Cortex of kidney (tissue), 1 donor: ENCODE measurements around the gene APBB3.

Experiments
- DNase-seq: peaks from one replicate; lab custom pipeline; 2025; lab: John Stamatoyannopoulos, UW

Gene APBB3

GRCh38 chr5:140553657-140554056 is 10.7 kb downstream of the APBB3 start:
- DNase-seq = no peak

- no peak for DNase-seq
Measured at GRCh38 chr5:140551872-140552271, 12.5 kb downstream of the APBB3 start.

DNA sequence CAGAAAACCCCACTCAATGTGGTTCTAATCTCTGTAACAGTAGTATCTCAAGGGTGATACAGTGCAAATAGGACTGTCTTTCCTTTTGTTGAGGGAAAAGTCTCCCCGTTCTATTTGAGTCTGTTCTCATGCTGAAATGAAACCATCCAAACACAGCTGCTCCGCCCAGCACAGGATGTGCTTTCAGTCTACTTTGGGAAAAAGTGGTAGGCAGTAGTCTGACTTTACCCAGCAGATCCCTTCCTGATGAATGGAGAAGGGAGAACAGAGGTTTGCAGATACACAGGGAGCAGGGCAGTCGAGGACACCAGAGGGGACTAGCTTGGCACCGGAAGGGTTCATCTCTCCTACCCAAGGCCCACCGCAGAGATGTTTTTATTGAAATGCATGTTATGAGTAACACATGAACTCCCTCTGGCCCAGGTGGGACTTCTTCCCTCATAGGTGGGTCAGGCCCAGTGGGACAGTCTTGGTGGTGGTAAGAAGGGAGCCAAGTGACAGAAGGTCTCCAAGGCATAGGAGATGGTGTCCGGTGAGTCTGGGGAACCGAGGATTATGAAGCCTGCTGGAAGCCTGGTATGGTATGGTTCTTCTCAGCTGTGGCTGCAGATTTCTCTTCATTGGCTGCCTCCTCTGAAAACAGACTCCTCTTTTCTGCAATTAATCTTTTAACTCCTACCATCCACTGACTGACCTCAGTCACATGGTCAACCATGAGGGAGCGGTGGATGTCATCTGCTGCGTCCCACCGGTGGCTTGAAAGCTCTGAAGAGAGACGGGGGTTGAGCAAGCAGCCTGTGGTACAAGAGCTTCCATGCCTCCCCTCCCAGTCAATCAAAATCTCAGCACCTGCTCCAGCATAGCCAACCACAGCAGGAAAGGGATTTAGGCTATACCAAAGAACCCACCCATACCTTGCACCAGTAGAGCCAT is 14.0 kb downstream of the APBB3 start:
- no peak for DNase-seq

DNA sequence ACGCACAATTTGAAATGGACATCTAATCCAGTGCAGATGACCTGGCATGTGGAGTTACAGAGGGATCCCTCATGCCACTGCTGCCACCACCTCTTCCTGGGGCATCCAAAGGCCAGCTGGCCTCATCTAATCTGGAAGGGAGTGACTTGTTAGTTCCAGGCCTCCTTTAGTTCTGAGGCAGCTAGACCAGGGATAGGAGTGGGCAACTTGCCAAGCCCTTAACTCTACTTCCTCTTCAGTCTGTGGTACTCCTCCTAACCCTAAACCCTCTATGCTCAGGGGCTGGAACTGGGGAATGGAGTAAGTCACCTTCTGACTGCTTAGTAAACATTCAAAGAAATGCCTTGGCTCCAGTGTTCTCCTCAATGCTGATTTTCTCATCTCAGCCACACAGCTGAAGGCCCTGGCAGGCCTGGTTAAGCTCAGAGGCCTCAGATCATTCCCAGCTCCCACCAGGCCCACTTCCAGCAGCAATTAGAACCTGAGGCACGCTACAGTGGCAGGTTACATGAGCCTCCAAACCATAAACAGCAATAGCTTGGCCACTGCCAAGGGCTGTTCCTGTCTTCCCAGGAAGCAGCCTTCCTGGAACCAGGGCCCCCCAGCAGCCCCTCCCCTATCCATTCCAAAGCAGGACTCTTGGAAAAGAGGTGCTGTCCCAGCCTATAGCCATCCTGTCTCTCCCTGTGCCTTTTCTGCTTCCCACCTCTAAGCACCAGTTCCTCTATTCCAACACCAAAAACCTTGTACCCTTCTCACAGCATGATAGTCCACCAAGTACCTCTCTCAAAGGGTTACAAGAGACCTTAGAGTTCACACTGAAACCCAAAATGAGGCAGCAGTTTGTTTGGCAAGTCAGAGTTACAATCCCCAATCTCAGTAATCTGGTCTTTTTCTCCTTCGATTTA is 14.9 kb downstream of the APBB3 start:
- DNase-seq = no peak

- no peak for DNase-seq
Measured at GRCh38 chr5:140548791-140549190, 15.6 kb downstream of the APBB3 start.

DNA sequence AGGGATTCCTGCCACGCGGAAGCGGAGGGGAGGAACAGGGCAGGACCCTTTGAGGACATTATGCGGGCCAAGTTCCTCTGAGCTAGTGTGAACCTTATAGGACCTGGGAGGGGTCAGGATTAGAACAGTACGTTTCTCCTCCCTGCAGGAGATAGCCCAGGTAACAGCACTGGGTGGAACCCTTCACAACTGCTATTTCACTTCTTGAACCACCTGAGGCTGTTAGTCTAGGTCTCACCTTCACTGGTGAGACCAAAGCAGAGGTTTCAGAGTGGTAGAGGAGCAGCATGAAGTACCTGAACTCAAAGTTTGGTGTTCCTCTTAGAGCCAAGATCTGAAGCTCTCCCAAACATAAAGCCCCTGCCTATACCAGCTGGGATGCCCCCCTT is 16.1 kb downstream of the APBB3 start:
- no peak for DNase-seq

DNA sequence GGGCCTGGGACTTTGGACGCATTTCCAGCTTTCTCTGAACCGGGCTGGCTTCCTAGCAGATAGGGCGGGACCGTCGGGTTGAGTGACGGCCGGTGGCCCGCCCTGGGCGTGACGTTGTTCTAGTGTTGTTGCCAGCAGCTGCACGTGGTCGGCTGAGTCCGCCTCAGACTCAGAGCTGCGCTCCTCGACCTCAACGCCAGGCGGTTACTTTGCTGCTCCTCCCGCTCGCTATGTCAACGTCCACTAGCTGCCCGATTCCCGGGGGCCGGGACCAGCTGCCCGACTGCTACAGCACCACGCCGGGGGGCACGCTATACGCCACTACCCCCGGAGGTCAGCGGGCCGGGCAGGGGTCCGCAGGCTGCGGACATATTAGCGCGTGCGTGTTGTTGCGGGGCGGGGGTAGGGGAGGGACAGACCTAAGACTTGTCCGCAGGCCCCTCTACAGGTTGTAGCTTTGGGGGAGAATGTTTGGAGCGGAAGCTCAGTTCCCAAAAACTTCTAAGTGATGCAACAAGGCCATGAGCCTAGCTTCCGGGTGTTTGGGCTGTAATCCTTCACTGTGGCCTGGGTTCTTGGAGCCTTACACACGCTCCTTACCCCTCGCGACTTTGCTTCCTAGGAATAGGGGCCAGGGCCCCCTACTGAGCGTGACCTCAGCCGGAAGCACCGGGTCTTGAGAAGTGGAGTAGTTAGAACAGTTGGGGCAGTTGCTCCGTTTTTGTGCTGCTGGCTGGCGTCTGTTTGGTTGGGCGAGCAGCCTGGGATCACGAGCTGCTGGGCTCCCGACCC is 16.7 kb downstream of the APBB3 start, which contains the start of gene EIF4EBP3:
Gene EIF4EBP3, plus strand, starts transcription at position 155 of the 792 bp plus-strand sequence. Its CDS starts 76 bp downstream, at position 231.
- no peak for DNase-seq

DNA sequence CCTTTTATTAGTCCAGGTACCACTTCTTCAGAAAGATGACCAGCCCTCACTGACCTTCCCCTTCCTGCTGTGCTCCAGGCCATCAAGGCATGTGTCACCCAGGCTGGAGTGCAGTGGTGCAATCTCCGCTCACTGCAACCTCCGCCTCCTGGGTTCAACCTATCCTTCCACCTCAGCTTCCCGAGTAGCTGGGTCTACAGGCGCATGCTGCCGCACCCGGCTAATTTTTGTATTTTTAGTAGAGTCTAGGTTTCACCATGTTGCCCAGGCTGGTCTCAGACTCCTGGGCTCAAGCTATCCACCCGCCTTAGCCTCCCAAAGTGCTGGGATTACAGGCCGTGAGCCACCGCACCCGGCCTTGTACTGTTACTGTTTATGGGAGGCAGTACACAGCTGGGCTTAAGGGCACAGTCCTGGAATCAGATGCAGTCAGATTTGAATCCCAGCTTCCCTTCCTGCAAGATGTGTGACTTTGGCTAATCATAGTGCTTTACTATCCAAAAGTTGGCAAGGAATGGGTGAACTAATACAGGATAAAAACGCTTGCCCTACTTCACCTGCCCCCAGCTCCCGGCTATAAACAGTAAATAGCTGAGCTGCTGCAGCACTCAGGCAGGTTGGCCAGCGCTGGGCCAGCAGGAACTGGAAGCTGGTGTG is 17.4 kb downstream of the APBB3 start:
- DNase-seq = no peak

GRCh38 chr5:140545606-140546005 is 18.8 kb downstream of the APBB3 start:
- DNase-seq = no peak

GRCh38 chr5:140544986-140545385 is 19.4 kb downstream of the APBB3 start:
- DNase-seq = no peak

DNA sequence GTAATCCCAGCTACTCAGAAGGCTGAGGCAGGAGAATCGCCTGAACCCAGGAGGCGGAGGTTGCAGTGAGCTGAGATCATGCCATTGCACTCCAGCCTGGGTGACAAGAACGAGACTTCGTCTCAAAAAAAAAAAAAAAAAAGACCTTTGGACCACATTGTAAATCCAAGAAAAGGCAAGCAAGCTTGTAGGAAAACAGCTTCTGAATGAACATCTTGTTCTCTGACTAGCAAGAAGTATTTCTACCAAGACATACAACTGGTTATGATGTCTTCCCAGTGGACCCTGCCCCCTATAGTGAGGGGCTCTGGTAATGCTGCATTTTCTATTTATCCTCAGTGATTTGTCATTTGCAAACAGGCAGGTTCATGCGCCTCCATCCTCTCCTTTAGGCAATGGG is 21.4 kb downstream of the APBB3 start:
- no peak for DNase-seq

DNA sequence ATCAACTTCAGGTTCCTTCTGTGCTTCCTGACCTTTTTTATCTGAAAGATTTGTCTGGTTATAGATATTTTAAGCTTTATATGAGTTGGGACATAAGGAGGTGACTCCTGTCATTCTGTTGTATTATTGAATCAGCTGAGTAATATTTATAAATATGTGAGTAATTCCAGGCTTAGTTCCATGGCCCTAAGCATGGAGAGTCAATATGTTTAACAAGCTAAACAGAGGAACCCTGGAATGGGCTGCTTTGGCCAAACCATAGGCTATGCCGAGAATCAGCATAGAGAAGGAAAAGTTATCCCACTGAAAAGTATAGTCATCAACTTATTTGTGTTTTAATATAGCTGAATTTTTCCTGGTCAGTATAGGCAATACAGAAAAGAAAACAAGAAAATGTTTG is 24.2 kb downstream of the APBB3 start:
- DNase-seq = no peak

GRCh38 chr5:140524003-140524402 is 40.4 kb downstream of the APBB3 start:
- no peak for DNase-seq

DNA sequence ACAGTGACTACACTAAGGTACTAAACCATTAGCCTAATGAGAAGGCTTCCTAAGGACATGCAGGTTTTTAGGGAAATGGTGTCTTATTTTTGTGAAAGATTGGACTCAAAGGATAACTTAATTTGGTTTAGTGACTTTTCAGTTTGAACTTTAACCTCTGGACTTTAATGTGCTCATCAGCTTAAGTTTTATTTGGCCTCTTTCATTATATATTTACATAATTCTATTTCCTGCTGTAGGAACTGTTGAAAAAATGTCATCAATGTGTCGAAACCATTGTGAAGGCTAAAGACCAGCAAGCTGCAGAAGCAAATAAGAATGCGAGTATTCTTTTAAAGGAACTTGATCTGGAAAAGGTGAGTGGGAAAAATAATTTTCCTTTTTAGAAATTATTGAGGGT is 51.3 kb downstream of the APBB3 start:
- DNase-seq = no peak

- no peak for DNase-seq
Measured at GRCh38 chr5:140509898-140510297, 54.5 kb downstream of the APBB3 start.
